GM18907 (cell line): ENCODE measurements around the gene LDLRAD4.
A peak's percentile ranks its signal among the peaks of the same experiment; 100 is the strongest.

Source experiments
- ATAC-seq: cut with Tn5 transposase; IDR thresholded peaks from one replicate; pipeline ENCODE4 v1.9.1; 2021; ENCODE audit warnings: mild to moderate bottlenecking, moderate library complexity; ENCODE audit not compliant: unreplicated experiment

The LDLRAD4 gene

GRCh38 chr18:13619505-13620205 is 401.1 kb downstream of the LDLRAD4 start:
- no peak for ATAC-seq

- no peak for ATAC-seq
These were observed 401.7 kb downstream of the LDLRAD4 start for GRCh38 chr18:13620206-13620672.

- no peak for ATAC-seq
These were observed 402.4 kb downstream of the LDLRAD4 start for GRCh38 chr18:13620818-13621445.

- ATAC-seq: no peak
These were observed 402.9 kb downstream of the LDLRAD4 start for GRCh38 chr18:13621446-13621849.

- ATAC-seq: no peak
These were observed 403.5 kb downstream of the LDLRAD4 start for GRCh38 chr18:13621886-13622619.

- ATAC-seq: no peak
These were observed 404.2 kb downstream of the LDLRAD4 start for GRCh38 chr18:13622751-13623150.

GRCh38 chr18:13623348-13623747 is 404.8 kb downstream of the LDLRAD4 start:
- ATAC-seq: no peak

- ATAC-seq: no peak
These were observed 405.3 kb downstream of the LDLRAD4 start for GRCh38 chr18:13623871-13624270.

- no peak for ATAC-seq
These were observed 406.1 kb downstream of the LDLRAD4 start for GRCh38 chr18:13624563-13625237.

GRCh38 chr18:13625355-13625754 is 406.8 kb downstream of the LDLRAD4 start:
- ATAC-seq: no peak

- ATAC-seq: no peak
These were observed 407.4 kb downstream of the LDLRAD4 start for GRCh38 chr18:13625843-13626543.

- no peak for ATAC-seq
These were observed 408.0 kb downstream of the LDLRAD4 start for GRCh38 chr18:13626544-13626908.

GRCh38 chr18:13627639-13628038 is 409.1 kb downstream of the LDLRAD4 start:
- ATAC-seq: no peak

GRCh38 chr18:13628211-13628610 is 409.7 kb downstream of the LDLRAD4 start:
- ATAC-seq: no peak

- peak; percentile 84 for ATAC-seq
These were observed 411.5 kb downstream of the LDLRAD4 start for GRCh38 chr18:13629841-13630715.

- no peak for ATAC-seq
These were observed 412.2 kb downstream of the LDLRAD4 start for GRCh38 chr18:13630716-13631268.

- no peak for ATAC-seq
These were observed 415.1 kb downstream of the LDLRAD4 start for GRCh38 chr18:13633700-13634099.

- ATAC-seq: no peak
These were observed 416.5 kb downstream of the LDLRAD4 start for GRCh38 chr18:13635046-13635445.
